WTC11 (cell line): ENCODE results near the gene LRRC2. TPM values are rescaled to one million over a fixed set of nuclear protein-coding genes. Genes with fewer than 3 reads are reported as not detected.
"Not testable (repeated sequence)": the region's sequence is repeated elsewhere in the genome, so short reads cannot be mapped to it uniquely, and the experiment has no call there.

Experiments used
- ATAC-seq: fragments of 200-7000 bp; cut with Tn5 transposase; 2 replicates; pipeline ENCODE4 v1.10.0; 2021; ENCODE audit warnings: mild to moderate bottlenecking, moderate library complexity
- CTCF ChIA-PET: fragments of 300-600 bp; sonication (Branson Sonifier 250); formaldehyde crosslinking; loops from one replicate; lab custom pipeline; 2021; ENCODE audit warnings: antibody characterized with exemption; lab: Charles Lee
- POLR2A ChIA-PET: fragments of 350-600 bp; sonication (Branson Sonifier 250); formaldehyde crosslinking; loops from one replicate; lab custom pipeline; 2021; ENCODE audit warnings: antibody characterized with exemption; lab: Charles Lee
- DNase-seq: peaks from one replicate; pipeline ENCODE4 v3.0.0; 2021; ENCODE audit warnings: low spot score
- H3K27ac Mint-ChIP-seq: 2 replicates; pipeline ENCODE4 v1.8.0; 2021; ENCODE audit warnings: mixed read lengths
- H3K27me3 Mint-ChIP-seq: 2 replicates; pipeline ENCODE4 v1.8.0; 2021; ENCODE audit warnings: low read depth, mild to moderate bottlenecking, moderate library complexity, mixed read lengths
- H3K36me3 Mint-ChIP-seq: 2 replicates; pipeline ENCODE4 v1.8.0; 2021; ENCODE audit warnings: mixed read lengths
- H3K4me1 Mint-ChIP-seq: 2 replicates; pipeline ENCODE4 v1.8.0; 2022; ENCODE audit warnings: mixed read lengths
- H3K4me3 Mint-ChIP-seq: 2 replicates; pipeline ENCODE4 v1.8.0; 2021; ENCODE audit warnings: mild to moderate bottlenecking, moderate library complexity, mixed read lengths
- H3K9me3 Mint-ChIP-seq: 2 replicates; pipeline ENCODE4 v1.8.0; 2021; ENCODE audit warnings: mixed read lengths
- ATF1 ChIP-seq: sonication (generic); formaldehyde crosslinking; IDR thresholded peaks from 2 replicates; pipeline ENCODE4 v1.8.1; 2023; ENCODE audit warnings: mild to moderate bottlenecking, moderate library complexity, missing genetic modification reagents
- ATF2 ChIP-seq: sonication (generic); formaldehyde crosslinking; IDR thresholded peaks from 2 replicates; pipeline ENCODE4 v1.8.1; 2022; ENCODE audit warnings: low read depth, missing genetic modification reagents, borderline replicate concordance
- ESRRA ChIP-seq: sonication (generic); formaldehyde crosslinking; IDR thresholded peaks from 2 replicates; pipeline ENCODE4 v1.8.1; 2022; ENCODE audit warnings: mild to moderate bottlenecking, missing genetic modification reagents, borderline replicate concordance
- ETV6 ChIP-seq: sonication (generic); formaldehyde crosslinking; IDR thresholded peaks from 2 replicates; pipeline ENCODE4 v1.8.1; 2022; ENCODE audit warnings: mild to moderate bottlenecking, missing genetic modification reagents
- FOXP1 ChIP-seq: sonication (generic); formaldehyde crosslinking; IDR thresholded peaks from 2 replicates; pipeline ENCODE4 v1.8.0; 2022; ENCODE audit warnings: missing genetic modification reagents, mild to moderate bottlenecking, moderate library complexity, borderline replicate concordance
- KAT7 ChIP-seq: sonication (generic); formaldehyde crosslinking; IDR thresholded peaks from 2 replicates; pipeline ENCODE4 v1.8.1; 2023; ENCODE audit warnings: missing genetic modification reagents, mild to moderate bottlenecking, borderline replicate concordance
- MXD4 ChIP-seq: fragments of 250-450 bp; sonication (Bioruptor Pico); IDR thresholded peaks from 2 replicates; pipeline ENCODE4 v1.8.0; 2021; ENCODE audit warnings: mild to moderate bottlenecking, moderate library complexity, borderline replicate concordance
- NFATC4 ChIP-seq: fragments of 250-450 bp; sonication (Bioruptor Pico); IDR thresholded peaks from 2 replicates; pipeline ENCODE4 v1.9.0; 2021; ENCODE audit warnings: mild to moderate bottlenecking
- OVOL2 ChIP-seq: fragments of 250-450 bp; sonication (Bioruptor Pico); IDR thresholded peaks from 2 replicates; pipeline ENCODE4 v1.9.0; 2021; ENCODE audit warnings: mild to moderate bottlenecking, borderline replicate concordance
- SMAD3 ChIP-seq: sonication (generic); formaldehyde crosslinking; IDR thresholded peaks from 2 replicates; pipeline ENCODE4 v1.8.0; 2022; ENCODE audit warnings: missing genetic modification reagents, mild to moderate bottlenecking, borderline replicate concordance
- SMAD4 ChIP-seq: sonication (generic); formaldehyde crosslinking; IDR thresholded peaks from 2 replicates; pipeline ENCODE4 v1.8.0; 2022; ENCODE audit warnings: mild to moderate bottlenecking, missing genetic modification reagents
- TCF7 ChIP-seq: sonication (generic); formaldehyde crosslinking; IDR thresholded peaks from 2 replicates; pipeline ENCODE4 v1.8.0; 2022; ENCODE audit warnings: mild to moderate bottlenecking, low read depth, missing genetic modification reagents, moderate library complexity
- TEAD1 ChIP-seq: sonication (generic); formaldehyde crosslinking; IDR thresholded peaks from 2 replicates; pipeline ENCODE4 v1.8.0; 2022; ENCODE audit warnings: mild to moderate bottlenecking, missing genetic modification reagents
- ZNF317 ChIP-seq: sonication (generic); formaldehyde crosslinking; IDR thresholded peaks from 2 replicates; pipeline ENCODE4 v1.8.1; 2023; ENCODE audit warnings: low read depth, mild to moderate bottlenecking, moderate library complexity, missing genetic modification reagents, borderline replicate concordance
- total RNA-seq: library from RNA; stranded (reverse); gene quantifications from 3 replicates; pipeline ENCODE4 v1.2.3, GENCODE V29; 2021
- TF ChIP-seq, protein P1 (sequence below): sonication (generic); formaldehyde crosslinking; IDR thresholded peaks from 2 replicates; pipeline ENCODE4 v1.8.0; 2022; ENCODE audit warnings: missing genetic modification reagents
- TF ChIP-seq, protein P2 (sequence below): sonication (generic); formaldehyde crosslinking; IDR thresholded peaks from 2 replicates; pipeline ENCODE4 v1.8.1; 2023; ENCODE audit warnings: mild to moderate bottlenecking, missing genetic modification reagents
- TF ChIP-seq, protein P3 (sequence below): fragments of 250-450 bp; sonication (Bioruptor Pico); conservative IDR thresholded peaks from 2 replicates; pipeline ENCODE4 v1.9.0; 2021; ENCODE audit warnings: mild to moderate bottlenecking

The LRRC2 gene
- total RNA-seq, 1 experiment from 2014 or later = 4.9 TPM

DNA sequence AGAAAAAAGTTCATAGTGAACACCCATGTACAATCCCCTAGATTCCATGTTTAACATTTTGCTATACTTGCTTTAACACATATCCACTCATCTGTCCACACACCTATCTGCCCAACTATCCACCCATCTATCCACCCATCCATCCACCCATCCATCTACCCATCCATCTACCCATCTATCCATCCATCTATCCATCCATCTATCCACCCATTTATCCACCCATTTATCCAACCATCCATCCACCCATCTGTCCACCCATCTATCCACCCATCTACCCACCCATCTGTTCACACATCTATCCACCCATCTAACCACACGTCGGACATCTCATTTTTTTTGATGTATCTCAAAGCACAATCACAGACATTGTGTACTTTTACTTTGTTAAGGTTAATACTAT is 42.5 kb downstream of the LRRC2 start:
- ChIA-PET CTCF (no interaction called here), POLR2A (no interaction called here)

DNA sequence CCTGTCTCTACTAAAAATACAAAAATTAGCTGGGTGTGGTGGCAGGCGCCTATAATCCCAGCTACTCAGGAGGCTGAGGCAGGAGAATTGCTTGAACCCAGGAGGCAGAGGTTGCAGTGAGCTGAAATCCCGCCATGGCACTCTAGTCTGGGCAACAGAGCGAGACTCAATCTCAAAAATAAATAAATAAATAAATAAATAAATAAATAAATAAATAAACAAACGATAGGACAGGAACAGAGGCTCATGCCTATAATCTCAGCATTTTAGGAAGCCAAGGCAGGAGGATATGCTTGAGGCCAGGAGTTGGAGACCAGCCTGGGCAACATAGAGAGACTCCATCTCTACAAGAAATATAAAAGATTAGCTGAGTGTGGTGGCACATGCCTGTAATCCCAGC is 43.9 kb downstream of the LRRC2 start:
- ChIA-PET CTCF (interaction anchor here (1.7 kb wide), 1 partner anchor 26 kb away, joined by 5 read pairs; no protein-coding TSS in a partner anchor), POLR2A (interaction anchor here (0.5 kb wide), 1 partner anchor 35 kb away, joined by 4 read pairs; no protein-coding TSS in a partner anchor)
- H3K36me3 Mint-ChIP-seq, H3K27ac Mint-ChIP-seq, H3K9me3 Mint-ChIP-seq, ATAC-seq, H3K4me3 Mint-ChIP-seq, H3K27me3 Mint-ChIP-seq, H3K4me1 Mint-ChIP-seq, DNase-seq: not testable (repeated sequence)

More for the DNA sequence above, 42.5 kb downstream of the LRRC2 start:
- H3K27ac Mint-ChIP-seq = no peak overlapping the region
- peaks cover 3% of the 10 kb centered on the region; the same call in 1 of the 2 replicates for H3K9me3 Mint-ChIP-seq
- H3K4me3 Mint-ChIP-seq = no peak overlapping the region
- DNase-seq (no peak), ATAC-seq (no peak)
- 0 out of 2 replicates have a peak, but pooled peaks cover 3% of the 10 kb centered on the region for H3K36me3 Mint-ChIP-seq
- H3K4me1 Mint-ChIP-seq = peaks cover 8% of the 10 kb centered on the region
- H3K27me3 Mint-ChIP-seq = no peaks in the 10 kb centered on the region
- TF ChIP-seq OVOL2 (CRISPR knock-in tag) = no peak
- TF ChIP-seq TCF7 (CRISPR knock-in tag) = no peak
- TF ChIP-seq ETV6 (CRISPR knock-in tag) = no peak
- TF ChIP-seq ATF2 = no peak
- no peak for TF ChIP-seq NFATC4 (CRISPR knock-in tag)
- TF ChIP-seq, protein P1, sequence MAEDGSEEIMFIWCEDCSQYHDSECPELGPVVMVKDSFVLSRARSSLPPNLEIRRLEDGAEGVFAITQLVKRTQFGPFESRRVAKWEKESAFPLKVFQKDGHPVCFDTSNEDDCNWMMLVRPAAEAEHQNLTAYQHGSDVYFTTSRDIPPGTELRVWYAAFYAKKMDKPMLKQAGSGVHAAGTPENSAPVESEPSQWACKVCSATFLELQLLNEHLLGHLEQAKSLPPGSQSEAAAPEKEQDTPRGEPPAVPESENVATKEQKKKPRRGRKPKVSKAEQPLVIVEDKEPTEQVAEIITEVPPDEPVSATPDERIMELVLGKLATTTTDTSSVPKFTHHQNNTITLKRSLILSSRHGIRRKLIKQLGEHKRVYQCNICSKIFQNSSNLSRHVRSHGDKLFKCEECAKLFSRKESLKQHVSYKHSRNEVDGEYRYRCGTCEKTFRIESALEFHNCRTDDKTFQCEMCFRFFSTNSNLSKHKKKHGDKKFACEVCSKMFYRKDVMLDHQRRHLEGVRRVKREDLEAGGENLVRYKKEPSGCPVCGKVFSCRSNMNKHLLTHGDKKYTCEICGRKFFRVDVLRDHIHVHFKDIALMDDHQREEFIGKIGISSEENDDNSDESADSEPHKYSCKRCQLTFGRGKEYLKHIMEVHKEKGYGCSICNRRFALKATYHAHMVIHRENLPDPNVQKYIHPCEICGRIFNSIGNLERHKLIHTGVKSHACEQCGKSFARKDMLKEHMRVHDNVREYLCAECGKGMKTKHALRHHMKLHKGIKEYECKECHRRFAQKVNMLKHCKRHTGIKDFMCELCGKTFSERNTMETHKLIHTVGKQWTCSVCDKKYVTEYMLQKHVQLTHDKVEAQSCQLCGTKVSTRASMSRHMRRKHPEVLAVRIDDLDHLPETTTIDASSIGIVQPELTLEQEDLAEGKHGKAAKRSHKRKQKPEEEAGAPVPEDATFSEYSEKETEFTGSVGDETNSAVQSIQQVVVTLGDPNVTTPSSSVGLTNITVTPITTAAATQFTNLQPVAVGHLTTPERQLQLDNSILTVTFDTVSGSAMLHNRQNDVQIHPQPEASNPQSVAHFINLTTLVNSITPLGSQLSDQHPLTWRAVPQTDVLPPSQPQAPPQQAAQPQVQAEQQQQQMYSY = no peak
- no peak for TF ChIP-seq SMAD4 (CRISPR knock-in tag)
- no peak for TF ChIP-seq ESRRA (CRISPR knock-in tag)
- TF ChIP-seq MXD4 (CRISPR knock-in tag) = no peak
- TF ChIP-seq TEAD1 (CRISPR knock-in tag) = no peak
- TF ChIP-seq ZNF317 (CRISPR knock-in tag) = no peak
- TF ChIP-seq FOXP1 (CRISPR knock-in tag) = no peak
- no peak for TF ChIP-seq SMAD3 (CRISPR knock-in tag)
- no peak for TF ChIP-seq KAT7 (CRISPR knock-in tag)
- TF ChIP-seq, protein P2, sequence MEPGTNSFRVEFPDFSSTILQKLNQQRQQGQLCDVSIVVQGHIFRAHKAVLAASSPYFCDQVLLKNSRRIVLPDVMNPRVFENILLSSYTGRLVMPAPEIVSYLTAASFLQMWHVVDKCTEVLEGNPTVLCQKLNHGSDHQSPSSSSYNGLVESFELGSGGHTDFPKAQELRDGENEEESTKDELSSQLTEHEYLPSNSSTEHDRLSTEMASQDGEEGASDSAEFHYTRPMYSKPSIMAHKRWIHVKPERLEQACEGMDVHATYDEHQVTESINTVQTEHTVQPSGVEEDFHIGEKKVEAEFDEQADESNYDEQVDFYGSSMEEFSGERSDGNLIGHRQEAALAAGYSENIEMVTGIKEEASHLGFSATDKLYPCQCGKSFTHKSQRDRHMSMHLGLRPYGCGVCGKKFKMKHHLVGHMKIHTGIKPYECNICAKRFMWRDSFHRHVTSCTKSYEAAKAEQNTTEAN (CRISPR knock-in tag) = no peak
- TF ChIP-seq, protein P3, sequence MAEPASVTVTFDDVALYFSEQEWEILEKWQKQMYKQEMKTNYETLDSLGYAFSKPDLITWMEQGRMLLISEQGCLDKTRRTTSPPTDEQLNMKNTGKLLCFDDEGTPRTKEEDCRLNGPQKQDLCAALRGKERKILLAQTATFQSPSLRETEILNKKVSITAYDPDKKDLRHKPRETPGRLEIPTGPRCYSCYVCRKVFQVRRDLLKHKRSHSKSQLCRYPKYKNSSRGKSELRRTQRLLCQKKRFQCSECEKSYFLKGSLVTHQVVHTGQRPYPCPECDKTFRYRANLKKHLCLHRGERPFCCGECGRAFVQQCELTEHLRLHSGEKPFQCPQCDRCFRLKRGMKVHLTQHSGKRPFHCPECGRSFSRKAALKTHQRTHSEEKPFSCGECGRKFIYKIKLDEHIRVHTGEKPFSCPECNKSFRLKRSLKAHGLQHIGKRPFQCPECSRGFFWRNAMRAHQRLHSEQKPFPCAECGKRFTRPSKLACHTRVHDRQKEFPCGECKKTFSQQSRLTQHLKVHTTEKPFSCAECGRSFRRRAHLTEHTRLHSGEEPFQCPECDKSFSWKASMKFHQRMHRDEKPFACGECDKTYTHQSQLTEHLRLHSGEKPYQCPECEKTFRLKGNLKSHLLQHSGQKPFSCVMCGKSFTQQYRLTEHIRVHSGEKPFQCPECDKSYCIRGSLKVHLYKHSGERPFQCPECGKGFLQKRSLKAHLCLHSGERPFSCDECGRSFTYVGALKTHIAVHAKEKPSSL (CRISPR knock-in tag) = no peak
- TF ChIP-seq ATF1 (CRISPR knock-in tag) = no peak
